COLO668 (cell line): ENCODE data around the gene DHFR2.

Experiments
- DNase-seq: peaks from one replicate; lab custom pipeline; 2025; ENCODE audit not compliant: unreplicated experiment; lab: John Stamatoyannopoulos, UW

Gene DHFR2

DNA sequence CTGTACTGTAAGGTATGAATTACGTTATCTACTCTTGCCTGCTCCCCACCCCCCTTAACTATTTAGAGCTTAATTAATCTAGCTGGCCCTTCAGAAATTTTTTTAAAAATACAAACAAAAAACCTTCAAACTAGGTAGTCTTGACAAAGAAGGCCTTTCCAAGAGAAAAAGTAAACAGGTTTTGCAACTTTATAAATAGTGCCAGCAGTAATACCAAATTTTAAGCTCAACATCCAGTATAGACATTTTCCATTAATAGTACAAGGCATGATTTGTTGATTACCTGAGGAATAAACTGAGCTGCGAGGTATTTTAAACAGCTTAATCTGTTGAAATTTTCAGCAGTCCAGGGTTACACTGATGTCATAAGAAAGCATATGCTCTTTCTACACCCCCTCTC is 54.5 kb downstream of the DHFR2 start:
- no peak for DNase-seq
